Measurements from ENCODE around the gene ASB2. TPM values are rescaled to one million over a fixed set of nuclear protein-coding genes. Genes with fewer than 3 reads are reported as not detected.
A peak's percentile ranks its signal among the peaks of the same experiment; 100 is the strongest.

Gene ASB2
- total RNA-seq, 1 donor from 2014 or later = 251 TPM

DNA sequence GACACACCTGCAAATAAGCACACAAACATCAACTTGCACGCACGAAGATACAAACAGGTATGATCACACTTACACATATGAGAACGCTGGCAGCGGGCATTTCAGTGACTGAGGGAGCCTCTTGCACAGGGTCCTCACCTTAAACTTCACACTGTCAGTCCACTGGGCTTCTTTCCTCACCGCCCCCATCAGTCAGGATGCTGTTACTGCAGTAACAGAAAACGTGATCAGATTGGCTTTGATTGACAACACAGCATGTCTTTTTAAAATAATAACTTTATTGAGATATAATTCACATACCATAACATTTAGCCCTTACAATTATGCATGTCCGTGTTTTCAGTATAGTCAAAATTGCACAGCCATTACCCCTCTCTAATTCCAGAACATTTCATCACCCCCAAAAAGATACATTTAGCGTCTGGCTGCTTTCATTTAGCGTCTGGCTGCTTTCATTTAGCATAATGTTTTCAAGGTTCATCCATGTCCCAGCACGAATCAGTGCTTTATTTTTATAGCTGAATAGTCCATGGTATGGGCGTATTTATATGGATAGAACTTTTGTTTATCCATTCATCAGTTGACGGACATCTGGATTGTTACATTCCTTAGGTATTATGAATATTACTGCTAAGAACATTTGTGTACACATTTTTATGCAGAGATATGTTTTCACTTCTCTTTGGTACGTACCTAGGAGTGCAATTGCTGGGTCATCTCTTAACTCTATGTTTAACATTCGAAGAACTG, 29.1 kb upstream of the ASB2 start:
- H3K4me3 ChIP-seq = no peak overlapping the region
- no peaks in the 10 kb centered on the region for H3K36me3 ChIP-seq
- intact Hi-C loops (cut with micrococcal nuclease) = no loop called here
- H3K27me3 ChIP-seq (ENCODE audit: low read depth) = peaks cover 29% of the 10 kb centered on the region
- no peak for DNase-seq
- TF ChIP-seq, protein P1, sequence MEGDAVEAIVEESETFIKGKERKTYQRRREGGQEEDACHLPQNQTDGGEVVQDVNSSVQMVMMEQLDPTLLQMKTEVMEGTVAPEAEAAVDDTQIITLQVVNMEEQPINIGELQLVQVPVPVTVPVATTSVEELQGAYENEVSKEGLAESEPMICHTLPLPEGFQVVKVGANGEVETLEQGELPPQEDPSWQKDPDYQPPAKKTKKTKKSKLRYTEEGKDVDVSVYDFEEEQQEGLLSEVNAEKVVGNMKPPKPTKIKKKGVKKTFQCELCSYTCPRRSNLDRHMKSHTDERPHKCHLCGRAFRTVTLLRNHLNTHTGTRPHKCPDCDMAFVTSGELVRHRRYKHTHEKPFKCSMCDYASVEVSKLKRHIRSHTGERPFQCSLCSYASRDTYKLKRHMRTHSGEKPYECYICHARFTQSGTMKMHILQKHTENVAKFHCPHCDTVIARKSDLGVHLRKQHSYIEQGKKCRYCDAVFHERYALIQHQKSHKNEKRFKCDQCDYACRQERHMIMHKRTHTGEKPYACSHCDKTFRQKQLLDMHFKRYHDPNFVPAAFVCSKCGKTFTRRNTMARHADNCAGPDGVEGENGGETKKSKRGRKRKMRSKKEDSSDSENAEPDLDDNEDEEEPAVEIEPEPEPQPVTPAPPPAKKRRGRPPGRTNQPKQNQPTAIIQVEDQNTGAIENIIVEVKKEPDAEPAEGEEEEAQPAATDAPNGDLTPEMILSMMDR (IDR thresholded peaks at IDR 0.05; ENCODE audit: borderline replicate concordance) = peak; percentile 46
- H3K27ac ChIP-seq (replicated peaks) = no peak overlapping the region
- peaks cover 12% of the 10 kb centered on the region for H3K4me1 ChIP-seq
- H3K9me3 ChIP-seq (replicated peaks) = no peaks in the 10 kb centered on the region

DNA sequence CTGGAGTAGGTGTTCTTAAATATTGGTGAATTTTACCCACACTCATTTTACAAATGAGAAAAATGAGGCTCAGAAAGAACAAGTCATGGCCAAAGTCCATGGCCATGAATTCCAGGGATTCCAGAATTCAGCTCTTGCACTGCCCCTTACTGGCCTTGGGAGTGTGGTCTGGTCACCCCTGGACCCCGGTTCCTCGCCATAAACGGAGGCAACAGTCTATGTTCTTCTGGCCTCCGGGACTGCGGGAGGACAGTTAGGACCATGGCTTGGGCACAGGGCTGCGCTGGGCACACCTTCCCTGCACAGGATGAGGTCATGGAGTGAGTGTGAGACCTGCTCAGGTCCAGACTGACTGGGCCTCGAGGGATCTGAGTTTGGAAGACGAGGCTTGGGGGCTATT, 27.6 kb upstream of the ASB2 start:
- intact Hi-C loops (cut with micrococcal nuclease) = no loop called here

DNA sequence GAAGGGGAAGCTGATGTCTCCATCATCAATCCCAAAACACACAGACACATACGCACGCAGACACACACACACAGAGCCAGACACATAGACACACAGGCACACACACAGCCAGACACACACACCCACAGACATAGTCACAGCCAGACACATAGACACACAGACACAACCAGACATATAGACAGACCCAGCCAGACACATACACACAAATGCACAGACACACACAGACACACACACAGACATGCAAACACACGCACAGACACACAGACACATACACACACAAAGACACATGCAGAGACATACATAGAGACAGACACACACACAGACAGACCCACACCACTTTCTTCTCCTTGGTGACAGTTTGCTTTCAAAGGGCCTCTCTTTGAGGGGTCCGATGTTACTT, 27.0 kb upstream of the ASB2 start:
- no peaks in the 10 kb centered on the region for H3K9me3 ChIP-seq (replicated peaks)
- peaks cover 23% of the 10 kb centered on the region for H3K4me1 ChIP-seq
- H3K4me3 ChIP-seq = no peak overlapping the region
- intact Hi-C loops (cut with micrococcal nuclease) = no loop called here
- H3K36me3 ChIP-seq = no peaks in the 10 kb centered on the region
- no peak overlapping the region for H3K27ac ChIP-seq (replicated peaks)
- DNase-seq = no peak
- H3K27me3 ChIP-seq (ENCODE audit: low read depth) = peaks cover 14% of the 10 kb centered on the region
- TF ChIP-seq, protein P1 (IDR thresholded peaks at IDR 0.05; ENCODE audit: borderline replicate concordance) = no peak

More for the DNA sequence above, 27.6 kb upstream of the ASB2 start:
- Histone ChIP-seq H3K27ac (replicated peaks) (no peak overlapping the region), H3K4me1 (peaks cover 17% of the 10 kb centered on the region), H3K4me3 (no peak overlapping the region), H3K9me3 (replicated peaks) (no peaks in the 10 kb centered on the region), H3K36me3 (no peaks in the 10 kb centered on the region), H3K27me3 (ENCODE audit: low read depth) (peaks cover 19% of the 10 kb centered on the region)
- DNase-seq = no peak
- TF ChIP-seq, protein P1 (IDR thresholded peaks at IDR 0.05; ENCODE audit: borderline replicate concordance) = no peak

DNA sequence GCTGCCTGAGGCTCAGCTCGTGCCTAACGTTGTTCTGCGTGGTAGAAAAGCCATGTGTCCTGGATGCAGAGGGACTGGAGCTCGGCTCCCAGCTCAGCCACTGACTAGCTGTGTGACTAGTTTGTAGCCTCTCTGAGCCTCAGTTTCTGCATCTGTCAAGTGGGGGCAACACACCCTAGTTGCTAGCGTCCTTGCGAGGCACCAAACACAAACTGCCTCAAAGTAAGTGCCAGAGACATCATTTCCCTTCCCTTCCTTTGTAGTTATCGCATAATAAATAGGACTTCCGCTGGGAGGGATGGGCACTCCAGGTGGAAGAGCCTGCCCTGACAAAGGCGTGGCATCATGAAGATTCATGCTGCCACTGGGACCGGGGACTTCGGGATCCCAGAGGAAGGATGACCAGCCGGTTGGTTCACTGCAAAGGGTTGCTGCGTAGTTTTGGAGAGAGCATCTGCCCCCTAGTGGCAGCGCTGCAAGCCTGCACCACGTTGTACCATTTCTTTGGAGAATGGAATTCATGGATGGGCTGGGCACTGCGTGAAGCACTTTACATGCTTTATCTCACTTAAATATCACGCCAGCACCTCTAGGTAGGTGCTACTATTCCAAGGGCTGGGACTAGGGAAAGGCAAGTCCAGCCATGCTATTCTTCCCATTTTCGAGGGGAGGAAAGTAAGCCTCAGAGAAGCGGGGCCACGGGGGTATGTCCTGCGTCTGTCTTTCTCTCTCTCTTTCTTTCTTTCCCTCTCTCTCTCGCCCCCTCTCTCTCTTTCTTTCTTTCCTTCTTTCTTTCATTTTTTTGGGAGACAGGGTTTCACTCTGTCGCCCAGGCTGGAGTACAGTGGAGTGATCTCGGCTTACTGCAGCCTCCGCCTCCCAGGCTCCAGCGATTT, 25.4 kb upstream of the ASB2 start:
- Histone ChIP-seq H3K4me1 (peaks cover 38% of the 10 kb centered on the region), H3K4me3 (no peak overlapping the region), H3K27me3 (ENCODE audit: low read depth) (peaks cover 14% of the 10 kb centered on the region), H3K27ac (replicated peaks) (no peak overlapping the region), H3K36me3 (no peaks in the 10 kb centered on the region), H3K9me3 (replicated peaks) (no peaks in the 10 kb centered on the region)
- peak; percentile 37 for DNase-seq
- intact Hi-C loops (cut with micrococcal nuclease) = no loop called here
- TF ChIP-seq, protein P1 (IDR thresholded peaks at IDR 0.05; ENCODE audit: borderline replicate concordance) = peak; percentile 97

DNA sequence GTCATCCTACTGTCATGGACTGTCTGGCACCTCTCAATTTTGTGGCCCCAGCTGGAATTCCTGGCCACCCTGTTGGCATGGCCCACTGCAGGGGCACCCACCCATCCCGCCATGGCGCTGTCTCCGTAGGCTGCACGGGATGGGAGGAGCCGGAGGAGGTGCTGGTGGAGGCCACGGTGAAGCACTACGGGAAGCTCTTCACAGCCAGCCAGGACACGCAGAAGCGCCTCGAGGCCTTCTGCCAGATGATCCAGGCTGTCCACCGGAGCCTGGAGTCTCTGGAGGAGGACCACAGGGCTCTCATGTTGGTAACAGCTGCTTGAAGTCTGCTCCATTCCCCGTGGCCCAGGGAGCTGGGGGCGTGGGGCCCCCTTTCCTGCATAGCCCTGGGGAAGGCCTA, 24.6 kb upstream of the ASB2 start:
- no peak for DNase-seq
- Histone ChIP-seq H3K27me3 (ENCODE audit: low read depth) (peaks cover 14% of the 10 kb centered on the region), H3K4me3 (no peak overlapping the region), H3K27ac (replicated peaks) (no peak overlapping the region), H3K4me1 (peaks cover 45% of the 10 kb centered on the region), H3K36me3 (no peaks in the 10 kb centered on the region), H3K9me3 (replicated peaks) (no peaks in the 10 kb centered on the region)
- intact Hi-C loops (cut with micrococcal nuclease) = no loop called here
- TF ChIP-seq, protein P1 (IDR thresholded peaks at IDR 0.05; ENCODE audit: borderline replicate concordance) = no peak

All from left ventricle myocardium inferior (tissue), 1 donor.